ENCODE data around the gene FBXO42.

- peak in 2 of 4 donors; percentile 14 to 25 for TF ChIP-seq CTCF (IDR thresholded peaks at IDR 0.05)
- no peak for TF ChIP-seq POLR2A (IDR thresholded peaks at IDR 0.05)
These were observed 132.2 kb downstream of the FBXO42 start for GRCh38 chr1:16219968-16220500.

Data from right lobe of liver (tissue), 4 donors.